Raji (cell line): Measurements from ENCODE around the gene CCND3.
A peak's percentile ranks its signal among the peaks of the same experiment; 100 is the strongest.

ENCODE experiments used
- POLR2A ChIP-seq: IDR thresholded peaks from 2 replicates; pipeline ENCODE4 v1.6.1; 2011; ENCODE audit warnings: low read depth, low read length, control low read depth; ENCODE audit not compliant: insufficient read depth

The CCND3 gene

DNA sequence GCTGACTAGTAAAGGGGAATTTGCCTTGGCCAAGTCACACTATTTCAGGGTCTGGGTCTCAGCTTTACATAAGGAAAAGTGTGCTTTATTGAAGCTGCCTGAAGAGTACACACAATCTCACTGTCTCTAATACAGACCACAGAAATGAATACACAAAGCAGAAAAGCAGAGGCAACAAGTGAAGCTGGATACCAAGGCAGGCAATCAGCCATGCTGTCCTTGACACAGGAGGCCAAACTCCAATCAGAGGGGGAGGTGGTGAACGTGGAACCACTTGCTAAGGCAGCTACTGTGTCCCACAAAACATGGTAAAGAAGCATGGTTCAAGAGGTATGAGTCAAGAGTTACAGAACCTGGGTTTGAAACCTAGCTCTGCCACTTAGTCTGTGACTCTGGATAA, 21.8 kb upstream of the CCND3 start:
- TF ChIP-seq POLR2A = no peak

DNA sequence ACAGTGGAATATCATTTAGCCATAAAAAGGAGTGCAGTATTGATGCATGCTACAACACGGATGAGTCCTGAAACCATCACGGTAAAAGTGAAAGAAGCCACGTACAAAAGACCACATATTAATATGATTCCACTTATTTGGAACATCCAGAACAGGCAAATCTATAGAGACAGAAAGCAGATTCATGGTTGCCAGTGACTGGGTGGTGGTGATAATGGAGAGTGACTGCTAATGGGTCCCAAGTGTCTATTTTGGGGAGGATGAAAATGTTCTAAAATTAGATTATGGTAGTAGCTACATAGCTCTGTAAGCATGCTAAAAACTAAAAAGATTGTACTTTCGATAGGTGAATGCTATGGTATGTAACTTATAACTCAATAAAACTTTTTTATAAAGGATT, 18.4 kb upstream of the CCND3 start:
- no peak for TF ChIP-seq POLR2A

DNA sequence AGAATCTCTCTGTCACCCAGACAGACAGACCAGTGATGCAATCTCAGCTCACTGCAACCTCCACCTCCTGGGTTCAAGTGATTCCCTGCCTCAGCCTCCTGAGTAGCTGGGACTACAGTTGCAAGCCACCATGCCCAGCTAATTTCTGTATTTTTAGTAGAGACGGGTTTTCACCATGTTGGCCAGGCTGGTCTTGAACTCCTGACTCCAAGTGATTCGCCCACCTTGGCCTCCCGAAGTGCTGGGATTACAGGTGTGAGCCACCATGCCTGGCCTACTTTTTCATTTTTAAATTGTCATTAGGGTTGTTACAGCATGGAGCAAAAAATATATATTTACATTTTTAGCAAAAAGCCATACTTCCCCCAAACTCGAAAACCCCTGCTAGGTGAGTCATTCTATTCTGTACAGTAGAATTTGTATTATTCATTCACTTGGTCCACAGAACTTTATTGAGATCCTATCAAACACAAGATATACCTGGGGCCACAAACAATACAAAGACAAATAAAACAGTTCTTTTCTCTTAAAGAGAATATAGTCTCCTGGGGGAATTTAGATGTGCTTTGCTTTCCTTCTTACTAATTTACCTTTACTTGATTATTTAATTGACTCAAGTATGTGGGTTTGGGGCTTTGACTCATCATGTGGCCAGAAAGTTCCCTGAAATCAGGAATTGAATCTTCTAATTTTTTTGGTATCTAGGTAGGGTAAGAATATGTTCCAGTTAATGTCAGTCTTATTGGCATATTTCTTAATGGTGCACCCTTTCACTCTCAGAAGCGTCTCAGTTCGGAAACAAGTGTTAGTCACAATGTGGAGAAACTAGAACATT, 16.6 kb upstream of the CCND3 start:
- TF ChIP-seq POLR2A = no peak

DNA sequence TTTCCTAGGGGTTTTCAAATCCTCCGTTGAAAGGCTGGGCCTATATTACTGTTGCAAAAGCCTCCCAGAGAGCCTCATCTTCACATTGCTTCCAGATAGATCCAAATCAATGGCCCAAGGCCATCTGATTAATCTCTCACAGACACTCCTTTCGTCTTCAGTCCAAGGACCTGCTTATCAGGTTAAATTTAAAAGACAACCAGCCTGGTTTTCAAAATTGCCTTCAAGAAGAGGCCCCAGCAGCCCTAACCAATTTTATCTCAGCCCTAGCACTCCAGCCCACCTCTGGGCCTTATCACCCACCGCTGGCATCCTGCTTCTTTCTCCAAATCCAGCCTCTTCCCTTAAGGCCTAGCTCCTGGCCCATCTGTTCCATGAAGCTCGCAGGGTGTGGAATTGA, 15.5 kb upstream of the CCND3 start:
- no peak for TF ChIP-seq POLR2A

DNA sequence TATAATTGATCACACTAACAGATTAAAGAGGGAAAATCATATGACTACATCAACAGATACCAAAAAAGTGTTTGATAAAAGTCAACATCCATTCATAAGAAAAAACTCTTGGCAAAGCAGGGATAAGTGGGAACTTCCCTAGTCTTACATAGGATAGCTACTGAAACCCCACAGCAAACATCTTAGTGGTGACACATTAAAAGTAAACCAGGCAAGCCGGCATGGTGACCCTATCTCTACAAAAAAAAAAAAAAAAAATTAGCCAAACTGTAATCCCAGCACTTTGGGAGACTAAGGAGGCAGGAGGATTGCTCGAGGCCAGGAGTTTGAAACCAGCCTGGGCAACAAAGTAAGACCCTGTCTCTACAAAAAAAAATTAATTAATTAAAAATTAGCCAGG, 13.8 kb upstream of the CCND3 start:
- no peak for TF ChIP-seq POLR2A

DNA sequence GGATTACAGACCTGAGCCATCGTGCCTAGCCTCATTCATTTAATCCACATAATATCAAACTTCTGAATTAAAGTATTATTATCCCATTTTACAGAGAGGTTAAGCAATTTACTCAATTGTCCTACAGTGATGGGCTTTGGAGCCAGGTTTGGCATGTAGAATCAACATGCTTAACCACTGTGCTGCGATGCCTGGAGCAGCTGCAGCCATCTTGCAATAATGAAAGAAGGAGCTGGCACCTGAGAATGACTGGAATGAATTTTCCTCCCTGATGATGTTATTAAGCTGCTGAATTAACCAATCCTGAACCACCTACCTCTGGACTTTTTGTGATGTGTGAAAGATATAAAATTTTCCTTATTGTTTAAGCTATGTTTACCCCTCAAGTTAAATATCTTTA, 13.1 kb upstream of the CCND3 start:
- no peak for TF ChIP-seq POLR2A

- TF ChIP-seq POLR2A = no peak
Measured at GRCh38 chr6:41947581-41948220, 6.1 kb upstream of the CCND3 start.

DNA sequence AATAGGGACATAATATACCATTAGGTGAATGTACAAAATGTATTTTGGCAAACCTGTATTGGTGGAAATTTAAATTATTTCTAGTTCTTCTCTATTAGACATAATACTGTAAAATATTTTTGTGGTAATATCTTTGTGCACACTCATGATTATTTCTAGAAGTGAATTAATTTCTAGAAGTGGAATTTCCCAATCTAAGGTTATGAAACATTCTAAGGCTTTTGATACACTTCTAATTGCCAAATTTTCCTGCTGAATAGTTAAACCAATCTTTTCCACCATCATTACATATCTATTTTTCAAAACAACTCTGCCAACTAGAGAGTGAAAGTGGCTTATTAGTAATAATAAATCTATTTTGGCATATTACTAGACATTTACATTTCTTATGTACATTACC, 1.8 kb upstream of the CCND3 start:
- TF ChIP-seq POLR2A = no peak

DNA sequence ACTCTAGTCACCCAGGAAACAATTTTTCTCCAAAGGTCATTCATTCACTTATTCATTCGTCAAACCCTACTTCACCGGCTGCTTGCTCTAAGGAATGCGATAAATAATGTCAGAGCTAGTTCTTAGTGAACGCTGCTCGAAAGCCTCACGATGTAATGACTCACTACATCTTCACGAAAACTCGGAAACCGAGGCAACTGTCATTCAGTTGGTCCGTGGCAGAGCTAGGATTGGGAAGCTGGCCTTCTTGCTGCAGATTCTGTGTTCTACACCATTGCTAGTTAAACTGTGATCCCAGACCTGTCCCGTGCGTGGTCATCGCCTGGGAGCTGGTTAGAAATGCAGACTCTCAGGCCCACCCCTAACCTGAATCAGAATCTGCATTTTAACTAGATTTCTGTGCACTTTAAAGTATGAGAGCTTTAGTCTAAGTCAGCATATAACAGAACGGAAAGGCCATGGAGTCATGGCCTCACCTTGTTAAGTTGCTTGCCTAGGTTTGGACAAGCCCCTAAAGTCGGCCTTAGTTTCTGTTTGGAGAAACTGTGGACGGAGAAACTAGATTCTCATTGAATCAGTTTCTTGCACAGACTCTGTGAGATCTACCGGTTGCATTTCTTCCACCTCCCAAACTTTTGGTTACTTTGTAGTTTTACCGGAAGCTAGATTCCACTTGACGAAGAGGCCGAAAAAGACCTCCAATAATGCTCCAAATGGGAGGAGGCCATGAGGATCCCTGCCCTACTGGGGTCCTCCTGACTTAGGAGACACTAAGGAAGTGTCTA, 651 bp upstream of the CCND3 start:
- TF ChIP-seq POLR2A = no peak

GRCh38 chr6:41940759-41941279, 789 bp downstream of the CCND3 start:
- TF ChIP-seq POLR2A = peak; percentile 52; the same call in 1 of the 2 replicates

- peak; percentile 38; the same call in 1 of the 2 replicates for TF ChIP-seq POLR2A
Measured at GRCh38 chr6:41939848-41940758, 1.5 kb downstream of the CCND3 start.

- TF ChIP-seq POLR2A = no peak
Measured at GRCh38 chr6:41939176-41939847, 2.3 kb downstream of the CCND3 start.

- TF ChIP-seq POLR2A = no peak
Measured at GRCh38 chr6:41938590-41939175, 2.9 kb downstream of the CCND3 start.

DNA sequence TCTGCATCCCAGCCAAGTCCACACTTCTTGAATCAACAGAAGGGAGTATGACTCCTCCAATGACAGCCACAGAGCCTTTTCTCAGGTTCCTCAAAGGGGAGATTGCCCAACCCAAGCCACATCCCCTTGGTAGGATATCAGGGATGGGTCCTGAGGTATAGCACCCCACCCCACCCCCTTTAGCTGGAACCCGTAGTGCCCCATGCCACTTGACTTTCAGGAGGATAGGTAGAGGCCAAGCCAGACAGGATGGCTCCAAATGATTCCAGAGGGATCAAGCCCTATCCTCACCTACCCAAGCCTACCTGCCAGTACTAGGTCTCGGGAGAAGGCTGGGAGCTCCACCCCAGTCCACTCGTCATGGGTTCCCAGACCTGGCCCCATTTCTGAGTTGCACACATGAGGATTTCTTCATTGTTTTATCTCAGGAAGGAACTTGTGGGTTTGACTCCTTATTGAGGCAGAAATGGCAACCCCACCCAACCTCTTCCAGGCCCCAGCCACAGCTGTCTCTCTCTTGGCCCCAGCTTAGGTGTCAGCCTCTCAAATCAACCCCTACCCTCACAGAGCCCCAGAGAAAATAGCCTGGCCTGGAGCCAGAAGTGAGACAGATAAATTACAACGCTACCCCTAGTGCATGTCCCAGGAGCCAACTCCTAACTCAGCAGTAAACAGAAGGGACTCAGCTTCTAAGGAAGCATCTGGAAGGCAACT, 3.6 kb downstream of the CCND3 start:
- TF ChIP-seq POLR2A = no peak

DNA sequence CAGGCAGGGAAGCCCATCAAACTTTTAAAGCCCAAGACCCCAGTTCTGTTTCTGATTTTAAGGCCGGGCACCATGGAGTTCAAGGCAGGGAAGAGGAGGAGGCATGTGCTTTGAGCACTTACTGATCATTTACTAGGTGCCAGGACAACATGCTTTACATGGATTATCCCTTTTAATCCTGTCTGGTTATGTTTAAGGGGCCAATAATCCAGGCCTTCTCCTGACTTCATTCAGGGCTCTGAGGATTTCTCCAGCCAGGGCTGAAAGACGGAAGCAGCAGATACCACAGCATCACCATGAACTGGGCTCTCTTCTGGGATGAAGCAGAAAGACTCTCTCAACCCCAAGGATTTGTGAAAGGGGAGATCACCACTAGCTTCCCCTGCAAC, 4.1 kb downstream of the CCND3 start:
- no peak for TF ChIP-seq POLR2A
